GM12801 (cell line): ENCODE data around the gene ASPSCR1.

Experiments used
- TF ChIP-seq, protein P1 (sequence below): IDR thresholded peaks from one replicate; pipeline ENCODE4 v1.5.1; 2011; ENCODE audit warnings: control low read depth; ENCODE audit not compliant: insufficient read length; ENCODE audit errors: extremely low read depth

ASPSCR1 gene

DNA sequence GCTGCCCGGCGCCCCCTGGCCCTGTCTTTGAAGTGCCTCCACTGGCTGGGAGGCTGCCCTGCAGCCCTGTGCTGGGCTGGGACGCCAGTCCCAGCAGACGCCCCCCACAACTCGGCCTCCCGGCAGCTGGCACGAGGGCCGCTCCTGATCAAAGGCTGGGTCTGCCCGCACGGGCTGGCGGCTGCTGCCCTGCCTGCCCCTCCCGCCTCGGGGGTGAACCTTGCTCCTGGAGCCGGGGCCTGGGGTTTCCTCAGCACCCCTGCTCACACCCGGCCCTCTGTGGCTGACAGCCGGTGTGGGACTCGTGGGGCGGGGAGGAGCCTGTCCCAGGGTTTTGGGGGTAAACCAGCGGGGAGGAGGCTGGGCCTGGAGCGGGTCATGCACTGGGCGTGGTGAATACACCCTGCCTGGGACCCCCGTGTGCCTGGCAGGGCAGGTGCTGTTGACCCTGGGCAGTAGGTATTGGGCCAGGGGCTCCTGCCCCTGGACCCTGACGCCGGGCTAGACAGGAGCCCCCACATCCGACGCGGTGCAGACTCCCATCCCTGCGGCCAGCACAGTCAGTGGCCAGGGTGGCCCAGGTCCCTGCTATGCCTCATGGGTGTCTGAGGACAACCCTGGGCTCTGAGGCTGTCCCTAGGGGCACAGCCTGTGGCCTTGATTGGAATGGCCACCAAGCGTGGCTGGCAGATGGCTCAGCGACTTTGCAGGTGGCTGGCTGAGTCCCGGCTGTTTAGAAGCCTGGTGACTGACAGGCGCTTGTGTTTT is 23.6 kb downstream of the ASPSCR1 start:
- TF ChIP-seq, protein P1, sequence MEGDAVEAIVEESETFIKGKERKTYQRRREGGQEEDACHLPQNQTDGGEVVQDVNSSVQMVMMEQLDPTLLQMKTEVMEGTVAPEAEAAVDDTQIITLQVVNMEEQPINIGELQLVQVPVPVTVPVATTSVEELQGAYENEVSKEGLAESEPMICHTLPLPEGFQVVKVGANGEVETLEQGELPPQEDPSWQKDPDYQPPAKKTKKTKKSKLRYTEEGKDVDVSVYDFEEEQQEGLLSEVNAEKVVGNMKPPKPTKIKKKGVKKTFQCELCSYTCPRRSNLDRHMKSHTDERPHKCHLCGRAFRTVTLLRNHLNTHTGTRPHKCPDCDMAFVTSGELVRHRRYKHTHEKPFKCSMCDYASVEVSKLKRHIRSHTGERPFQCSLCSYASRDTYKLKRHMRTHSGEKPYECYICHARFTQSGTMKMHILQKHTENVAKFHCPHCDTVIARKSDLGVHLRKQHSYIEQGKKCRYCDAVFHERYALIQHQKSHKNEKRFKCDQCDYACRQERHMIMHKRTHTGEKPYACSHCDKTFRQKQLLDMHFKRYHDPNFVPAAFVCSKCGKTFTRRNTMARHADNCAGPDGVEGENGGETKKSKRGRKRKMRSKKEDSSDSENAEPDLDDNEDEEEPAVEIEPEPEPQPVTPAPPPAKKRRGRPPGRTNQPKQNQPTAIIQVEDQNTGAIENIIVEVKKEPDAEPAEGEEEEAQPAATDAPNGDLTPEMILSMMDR = no peak

GRCh38 chr17:82001571-82002056 is 24.2 kb downstream of the ASPSCR1 start:
- TF ChIP-seq, protein P1 = no peak

GRCh38 chr17:82003411-82004381 is 26.3 kb downstream of the ASPSCR1 start:
- TF ChIP-seq, protein P1 = no peak

GRCh38 chr17:82004517-82005455 is 27.4 kb downstream of the ASPSCR1 start:
- TF ChIP-seq, protein P1 = no peak

- TF ChIP-seq, protein P1 = no peak
These were observed 28.4 kb downstream of the ASPSCR1 start for GRCh38 chr17:82005701-82006348.

DNA sequence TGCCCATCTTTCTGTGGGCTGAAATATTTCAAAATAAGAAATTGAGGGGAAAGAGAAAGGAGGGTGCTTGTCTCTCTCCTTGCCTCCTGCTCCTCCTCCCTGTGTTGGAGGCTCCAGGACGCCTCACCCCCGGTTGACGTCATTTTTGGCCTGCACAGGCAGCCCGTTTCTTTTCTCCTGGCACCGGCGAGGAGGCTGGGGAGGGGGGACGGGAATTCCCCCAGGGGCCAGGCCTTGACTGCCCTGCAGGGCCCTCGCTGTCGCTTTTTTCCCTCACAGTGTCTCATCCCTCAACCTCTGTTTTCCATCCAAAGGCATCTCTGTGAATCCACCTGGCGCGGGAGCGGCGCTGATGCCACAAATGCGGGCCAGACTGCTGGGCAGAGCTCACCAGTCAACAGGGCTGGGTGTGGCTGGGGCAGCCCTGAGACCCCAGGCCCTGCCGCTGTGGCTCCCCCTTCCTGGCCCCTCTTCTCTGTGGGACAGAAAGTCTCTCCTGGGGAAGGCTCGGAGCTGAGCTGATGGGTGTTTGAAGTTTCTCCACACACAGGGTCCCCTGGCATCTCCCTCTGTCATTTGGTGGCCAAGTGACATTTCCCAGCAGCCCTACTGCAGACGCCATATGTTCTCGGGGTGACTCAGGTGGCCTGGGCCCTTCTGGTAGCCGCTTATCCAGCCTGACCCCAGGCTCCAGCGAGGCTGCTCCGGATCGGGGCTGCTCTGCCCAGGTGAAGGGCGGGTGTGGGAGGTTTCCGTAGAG is 29.2 kb downstream of the ASPSCR1 start:
- TF ChIP-seq, protein P1 = no peak
